Type B pancreatic cell (in vitro differentiated cells): ENCODE measurements around the gene CPNE1. TPM values are rescaled to one million over a fixed set of nuclear protein-coding genes. Genes with fewer than 3 reads are reported as not detected.

Source experiments
- DNase-seq: peaks from one replicate; pipeline ENCODE4 v3.0.0; 2021; ENCODE audit warnings: mixed read lengths; ENCODE audit not compliant: unreplicated experiment; ENCODE audit errors: extremely low spot score
- H3K27ac Mint-ChIP-seq: 2 replicates; pipeline ENCODE4 v1.8.0; 2021; ENCODE audit warnings: mild to moderate bottlenecking, mixed read lengths
- H3K27me3 Mint-ChIP-seq: 2 replicates; pipeline ENCODE4 v1.8.0; 2021; ENCODE audit warnings: mixed read lengths
- H3K36me3 Mint-ChIP-seq: 2 replicates; pipeline ENCODE4 v1.8.0; 2021; ENCODE audit warnings: mixed read lengths
- H3K4me1 Mint-ChIP-seq: one replicate; pipeline ENCODE4 v1.8.0; 2021; ENCODE audit warnings: mixed read lengths; ENCODE audit not compliant: unreplicated experiment
- H3K4me3 Mint-ChIP-seq: 2 replicates; pipeline ENCODE4 v1.8.0; 2021; ENCODE audit warnings: mild to moderate bottlenecking, mixed read lengths
- H3K9me3 Mint-ChIP-seq: 2 replicates; pipeline ENCODE4 v1.8.0; 2021; ENCODE audit warnings: mixed read lengths
- total RNA-seq: library from RNA; stranded (reverse); gene quantifications from 2 replicates; pipeline ENCODE4 v1.2.1, GENCODE V29; 2021; ENCODE audit warnings: low replicate concordance
- TF ChIP-seq, protein P1 (sequence below): fragments of 200-600 bp; sonication (generic); conservative IDR thresholded peaks from 2 replicates; pipeline ENCODE4 v1.5.0; 2021; ENCODE audit warnings: antibody characterized with exemption, mild to moderate bottlenecking

CPNE1 gene
- total RNA-seq, 1 donor from 2014 or later = 192 TPM

DNA sequence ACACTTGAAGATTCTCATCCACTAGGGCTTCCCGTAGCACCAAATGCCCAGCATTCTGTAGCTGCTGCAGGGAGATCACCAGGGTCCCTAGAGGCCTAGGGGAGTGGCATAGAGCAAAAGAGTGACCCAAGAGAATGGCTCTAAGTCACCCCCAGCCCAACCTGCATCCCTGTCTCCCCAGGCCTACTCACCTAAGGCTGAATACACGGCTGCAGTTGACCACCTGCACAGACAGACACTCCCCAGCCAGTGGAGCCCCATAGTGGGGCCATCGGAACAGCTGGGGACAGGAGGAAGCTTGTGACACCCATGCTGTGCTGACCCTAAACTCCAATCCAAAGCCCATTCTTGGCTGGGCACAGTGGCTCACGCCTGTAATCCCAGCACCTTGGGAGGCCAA lies 58.6 kb downstream of the CPNE1 start:
- DNase-seq = no peak
- no peak overlapping the region for H3K27ac Mint-ChIP-seq
- H3K27me3 Mint-ChIP-seq = peaks cover 29% of the 10 kb centered on the region
- H3K9me3 Mint-ChIP-seq = no peaks in the 10 kb centered on the region
- TF ChIP-seq, protein P1, sequence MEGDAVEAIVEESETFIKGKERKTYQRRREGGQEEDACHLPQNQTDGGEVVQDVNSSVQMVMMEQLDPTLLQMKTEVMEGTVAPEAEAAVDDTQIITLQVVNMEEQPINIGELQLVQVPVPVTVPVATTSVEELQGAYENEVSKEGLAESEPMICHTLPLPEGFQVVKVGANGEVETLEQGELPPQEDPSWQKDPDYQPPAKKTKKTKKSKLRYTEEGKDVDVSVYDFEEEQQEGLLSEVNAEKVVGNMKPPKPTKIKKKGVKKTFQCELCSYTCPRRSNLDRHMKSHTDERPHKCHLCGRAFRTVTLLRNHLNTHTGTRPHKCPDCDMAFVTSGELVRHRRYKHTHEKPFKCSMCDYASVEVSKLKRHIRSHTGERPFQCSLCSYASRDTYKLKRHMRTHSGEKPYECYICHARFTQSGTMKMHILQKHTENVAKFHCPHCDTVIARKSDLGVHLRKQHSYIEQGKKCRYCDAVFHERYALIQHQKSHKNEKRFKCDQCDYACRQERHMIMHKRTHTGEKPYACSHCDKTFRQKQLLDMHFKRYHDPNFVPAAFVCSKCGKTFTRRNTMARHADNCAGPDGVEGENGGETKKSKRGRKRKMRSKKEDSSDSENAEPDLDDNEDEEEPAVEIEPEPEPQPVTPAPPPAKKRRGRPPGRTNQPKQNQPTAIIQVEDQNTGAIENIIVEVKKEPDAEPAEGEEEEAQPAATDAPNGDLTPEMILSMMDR = no peak
- H3K4me3 Mint-ChIP-seq = no peak overlapping the region
- H3K4me1 Mint-ChIP-seq = peaks cover 5% of the 10 kb centered on the region
- H3K36me3 Mint-ChIP-seq = no peaks in the 10 kb centered on the region

DNA sequence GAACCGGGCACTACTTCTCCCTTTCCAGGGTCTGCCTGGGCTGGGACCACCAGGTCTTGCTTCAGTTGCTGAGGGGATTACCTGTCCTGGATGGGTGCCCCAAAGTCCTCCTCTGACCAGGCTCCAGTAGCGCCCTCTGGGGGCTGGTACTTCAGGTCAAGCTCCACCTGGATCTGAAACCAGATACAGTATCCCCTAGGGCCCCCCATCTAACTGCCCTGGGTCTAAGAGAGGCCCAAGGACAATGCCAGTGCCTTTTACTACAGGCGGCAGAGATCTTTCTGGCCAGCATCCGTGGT lies 60.3 kb downstream of the CPNE1 start:
- no peaks in the 10 kb centered on the region for H3K36me3 Mint-ChIP-seq
- DNase-seq = no peak
- H3K9me3 Mint-ChIP-seq = no peaks in the 10 kb centered on the region
- H3K4me1 Mint-ChIP-seq = peaks cover 5% of the 10 kb centered on the region
- H3K27ac Mint-ChIP-seq = no peak overlapping the region
- TF ChIP-seq, protein P1 = peak; percentile 25
- H3K27me3 Mint-ChIP-seq = peaks cover 45% of the 10 kb centered on the region
- no peak overlapping the region for H3K4me3 Mint-ChIP-seq

- H3K27ac Mint-ChIP-seq = no peak overlapping the region
- H3K4me1 Mint-ChIP-seq = peaks cover 5% of the 10 kb centered on the region
- no peak overlapping the region for H3K4me3 Mint-ChIP-seq
- TF ChIP-seq, protein P1 = no peak
- H3K9me3 Mint-ChIP-seq = no peaks in the 10 kb centered on the region
- H3K36me3 Mint-ChIP-seq = no peaks in the 10 kb centered on the region
- no peak for DNase-seq
- H3K27me3 Mint-ChIP-seq = peaks cover 50% of the 10 kb centered on the region
These were observed 60.8 kb downstream of the CPNE1 start for GRCh38 chr20:35603695-35604448.

- TF ChIP-seq, protein P1 = no peak
These were observed 61.7 kb downstream of the CPNE1 start for GRCh38 chr20:35602851-35603495.

DNA sequence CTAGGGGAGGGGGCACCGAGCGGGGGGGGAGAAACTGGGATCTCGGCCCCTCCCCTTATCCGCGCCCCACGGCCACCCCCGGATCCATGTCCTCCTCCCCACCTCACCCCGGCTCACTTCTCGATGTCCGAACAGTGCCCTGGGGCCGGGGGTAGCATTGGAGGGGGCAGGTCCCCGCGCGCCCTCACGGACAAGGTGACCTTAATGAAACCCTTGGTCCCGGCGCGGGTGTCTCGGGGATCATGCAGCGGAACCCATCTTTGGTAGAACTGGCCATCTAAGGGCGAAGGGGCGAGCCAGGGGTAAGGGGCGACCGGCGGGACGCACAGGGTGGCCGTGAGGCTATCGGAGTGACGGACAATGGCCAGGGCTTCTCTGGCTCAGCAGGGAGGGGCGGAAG lies 62.7 kb downstream of the CPNE1 start:
- TF ChIP-seq, protein P1 = no peak
- H3K9me3 Mint-ChIP-seq = no peaks in the 10 kb centered on the region
- no peak overlapping the region for H3K27ac Mint-ChIP-seq
- H3K27me3 Mint-ChIP-seq = peaks cover 69% of the 10 kb centered on the region
- H3K4me1 Mint-ChIP-seq = peaks cover 3% of the 10 kb centered on the region
- no peak for DNase-seq
- peak overlapping the region; percentile 34 for H3K4me3 Mint-ChIP-seq
- H3K36me3 Mint-ChIP-seq = no peaks in the 10 kb centered on the region

More at GRCh38 chr20:35602851-35603495, 61.7 kb downstream of the CPNE1 start:
- Mint-ChIP-seq H3K27ac (no peak overlapping the region), H3K9me3 (no peaks in the 10 kb centered on the region), H3K4me3 (peak overlapping the region; percentile 76), H3K4me1 (peaks cover 5% of the 10 kb centered on the region), H3K27me3 (peaks cover 59% of the 10 kb centered on the region), H3K36me3 (no peaks in the 10 kb centered on the region)
- no peak for DNase-seq
